ENCODE measurements around the gene ETFBKMT. TPM values are rescaled to one million over a fixed set of nuclear protein-coding genes. Genes with fewer than 3 reads are reported as not detected.
A peak's percentile ranks its signal among the peaks of the same experiment; 100 is the strongest.

ETFBKMT gene
- total and polyA plus RNA-seq, 2 of the 4 experiments (the other 2 are of a cell fraction) = 1.2 to 2.5 TPM

- no peak for TF ChIP-seq BHLHE40 (IDR thresholded peaks at IDR 0.05; ENCODE audit: low read depth, low read length)
Measured at GRCh38 chr12:31714406-31715271, 55.2 kb downstream of the ETFBKMT start (continued).

- Histone ChIP-seq H2AK5ac (ENCODE audit: low read depth, low read length) (no peak overlapping the region), H3K4me1 (ENCODE audit: control insufficient read depth, insufficient read depth, low read length) (no peaks in the 10 kb centered on the region), H4K5ac (ENCODE audit: low read depth, low read length) (no peak overlapping the region; the same call in 1 of the 2 replicates), H2BK120ac (ENCODE audit: low read depth, low read length) (no peak overlapping the region), H3K4me3 (ENCODE audit: insufficient read depth, low read depth, low read length) (no peak overlapping the region), H2BK5ac (ENCODE audit: low read depth, low read length, poor library complexity, severe bottlenecking) (no peak overlapping the region), H3K79me1 (ENCODE audit: low read depth in 1 of 2, low read length in 2 of 2) (no peaks in the 10 kb centered on the region), H3K23ac (ENCODE audit: low read depth, low read length) (no peak overlapping the region), H3K27me3 (ENCODE audit: control insufficient read depth, insufficient read depth, low read length) (no peaks in the 10 kb centered on the region), H4K8ac (ENCODE audit: low read depth in 2 of 2, low read length in 2 of 2) (peak overlapping the region in 1 of 2 experiments; percentile 20; a peak in 1 of 4 replicates), H4K91ac (ENCODE audit: insufficient read depth, low read depth, low read length) (no peak overlapping the region), H2BK20ac (ENCODE audit: low read depth, low read length) (no peak overlapping the region), H3K14ac (replicated peaks; ENCODE audit: low read depth, low read length) (no peak overlapping the region), H3K56ac (ENCODE audit: extremely low read depth, insufficient read depth, low read length) (no peak overlapping the region), H2BK15ac (ENCODE audit: low read depth, low read length) (no peak overlapping the region), H3K9me3 (ENCODE audit: control insufficient read depth, insufficient read depth, low read length) (no peaks in the 10 kb centered on the region), H2AFZ (replicated peaks; ENCODE audit: low read length, poor library complexity) (no peak overlapping the region), H3K9ac (ENCODE audit: low read depth, low read length) (no peak overlapping the region), H3K4ac (ENCODE audit: low read depth, low read length) (no peak overlapping the region), H3K27ac (ENCODE audit: insufficient read depth, low read length) (no peak overlapping the region), H3K36me3 (ENCODE audit: control insufficient read depth, insufficient read depth, low read length) (no peaks in the 10 kb centered on the region), H3K9me1 (ENCODE audit: insufficient read depth, low read length) (no peaks in the 10 kb centered on the region), H3K18ac (ENCODE audit: low read depth, low read length) (no peak overlapping the region; the same call in 1 of the 2 replicates), H3K4me2 (ENCODE audit: low read depth, low read length) (peak overlapping the region; percentile 21; the same call in 1 of the 2 replicates), H4K20me1 (ENCODE audit: insufficient read depth, low read length) (no peaks in the 10 kb centered on the region), H2AK9ac (replicated peaks; ENCODE audit: low read depth, low read length, poor library complexity) (no peak overlapping the region)
- in situ Hi-C loops (cut with MboI; ENCODE audit: low sequenced_read_pairs) (no loop called here), intact Hi-C loops (cut with micrococcal nuclease) (no loop called here), dilution Hi-C loops (cut with HindIII; ENCODE audit: low sequenced_read_pairs, unreplicated experiment) (no loop called here)
- ATAC-seq (ENCODE audit: low read depth) (no peak; the same call in none of the 2 replicates), DNase-seq (peak; percentile 33)
- 70% methylated on average over 3 of the region's 5 CpGs; no CpG with 5 or more reads in 1 of the 2 experiments for WGBS, 2 experiments (ENCODE audit: extremely low coverage in 2 of 2, insufficient read length in 1 of 2)
- POLR2A ChIA-PET (ENCODE audit: unreplicated experiment) = interaction anchor here (0.7 kb wide), 1 partner anchor 62 kb away, joined by 3 read pairs; no protein-coding TSS in a partner anchor
- no TSS peak for BruUV-seq (replicated peaks)
- CTCF ChIA-PET = interaction anchor here (1.3 kb wide), 1 partner anchor 10 kb away, joined by 3 read pairs; no protein-coding TSS in a partner anchor
- TF ChIP-seq ELK1 (IDR thresholded peaks at IDR 0.05; ENCODE audit: borderline replicate concordance, low read depth, low read length) (no peak), FOS (IDR thresholded peaks at IDR 0.05; ENCODE audit: low read depth, low read length) (no peak), POLR2A (IDR thresholded peaks at IDR 0.05; ENCODE audit: low read depth, low read length) (no peak), CTCF (conservative IDR thresholded peaks at IDR 0.05; ENCODE audit: low read depth, low read length) (no peak), NFE2L2 (IDR thresholded peaks at IDR 0.05; ENCODE audit: low read depth, low read length) (no peak), RFX5 (IDR thresholded peaks at IDR 0.05; ENCODE audit: low read depth, low read length) (no peak), MAZ (IDR thresholded peaks at IDR 0.05; ENCODE audit: borderline replicate concordance, low read depth, low read length) (no peak), CEBPB (IDR thresholded peaks at IDR 0.05; ENCODE audit: low read depth, low read length) (no peak), SMC3 (IDR thresholded peaks at IDR 0.05; ENCODE audit: low read depth, low read length) (no peak), BHLHE40 (IDR thresholded peaks at IDR 0.05; ENCODE audit: low read depth, low read length) (no peak), RCOR1 (IDR thresholded peaks at IDR 0.05; ENCODE audit: insufficient replicate concordance, low read length) (no peak), CHD1 (IDR thresholded peaks at IDR 0.05; ENCODE audit: low read depth, low read length) (no peak)
Measured at GRCh38 chr12:31715283-31715825, 55.9 kb downstream of the ETFBKMT start.
